ENCODE data around the gene ZFHX3. TPM values are rescaled to one million over a fixed set of nuclear protein-coding genes. Genes with fewer than 3 reads are reported as not detected.

Gene ZFHX3
- total and polyA plus RNA-seq, 2 donors (not counting 1 experiment from before 2014, with no cell fraction given), result 4.7 to 7.3 TPM

DNA sequence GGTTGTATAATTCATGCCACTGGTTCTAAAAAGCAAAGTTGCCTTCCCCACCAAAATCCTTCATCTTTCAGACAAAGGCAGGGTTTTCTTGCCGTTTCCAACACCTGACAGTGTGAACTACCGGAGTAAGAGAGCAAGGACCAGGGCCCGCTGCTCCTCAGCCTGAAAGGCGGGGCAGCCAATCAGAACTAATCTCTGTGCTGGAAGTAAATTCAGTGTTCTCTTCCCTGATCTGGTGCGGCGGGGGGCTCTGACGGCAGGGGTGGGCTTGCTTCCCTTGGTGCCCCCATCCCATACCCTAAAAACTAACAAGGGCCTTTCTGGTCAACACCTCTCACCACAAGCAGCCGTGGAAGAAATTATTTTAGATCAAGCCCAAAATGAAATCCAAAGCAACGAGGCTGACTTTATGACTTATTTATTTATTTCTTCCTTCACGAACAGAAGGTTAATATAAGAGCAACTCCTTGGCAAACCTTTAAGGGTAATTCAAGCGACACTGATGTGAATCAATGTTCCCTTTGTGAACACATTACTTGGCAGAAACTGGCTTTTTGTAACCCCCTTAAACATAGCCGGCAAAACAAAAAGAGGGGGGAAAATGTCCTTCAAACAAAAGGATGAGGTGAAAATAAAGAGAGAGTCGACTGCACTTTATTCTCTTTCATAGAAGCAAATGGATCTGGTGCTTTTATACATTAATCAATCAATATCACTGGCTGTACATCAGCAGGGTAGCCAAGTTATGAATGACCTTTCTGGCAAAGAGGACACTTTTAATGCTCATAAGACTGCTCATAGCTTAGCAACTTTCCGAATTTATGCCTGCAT is 189.9 kb downstream of the ZFHX3 start:
- H3K27ac ChIP-seq (ENCODE audit: insufficient read depth, low read length), result peak overlapping the region; percentile 87
- peak in 1 of 2 donors; percentile 66 for DNase-seq (ENCODE audit: low read depth in 2 of 2)
- peak overlapping the region; percentile 93 for H3K4me2 ChIP-seq (ENCODE audit: extremely low read depth, insufficient read depth, low read length)
- peaks cover 14% of the 10 kb centered on the region for H3K79me2 ChIP-seq (ENCODE audit: control insufficient read depth, insufficient read depth, low read length)
- H2AFZ ChIP-seq (ENCODE audit: low read length), result no peak overlapping the region
- H3K36me3 ChIP-seq (ENCODE audit: control insufficient read depth, insufficient read depth, low read length), result no peaks in the 10 kb centered on the region
- H3K4me1 ChIP-seq (ENCODE audit: control insufficient read depth, extremely low read depth, insufficient read depth, low read length), result peaks cover 18% of the 10 kb centered on the region
- no peaks in the 10 kb centered on the region for H4K20me1 ChIP-seq (ENCODE audit: control insufficient read depth, extremely low read depth, insufficient read depth, low read length)
- H3K27me3 ChIP-seq (ENCODE audit: control insufficient read depth, insufficient read depth, low read length), result no peaks in the 10 kb centered on the region
- peak overlapping the region; percentile 65 for H3K9ac ChIP-seq (ENCODE audit: insufficient read depth, low read length)
- TF ChIP-seq EZH2 (IDR thresholded peaks at IDR 0.05; ENCODE audit: low read length, missing control alignments), result no peak
- TF ChIP-seq CTCF (conservative IDR thresholded peaks at IDR 0.05 in 1 of 2, IDR thresholded peaks at IDR 0.05 in 1 of 2; ENCODE audit: low read depth in 1 of 2, low read length in 2 of 2), result no peak
- H3K9me3 ChIP-seq (ENCODE audit: control insufficient read depth, insufficient read depth, low read depth, low read length), result no peaks in the 10 kb centered on the region
- peak overlapping the region in 3 of 4 experiments; percentile 25 to 36 (median 27) for H3K4me3 ChIP-seq (replicated peaks in 1 of 4; ENCODE audit: control extremely low read depth in 1 of 4, insufficient read depth in 1 of 4, low read depth in 3 of 4, low read length in 4 of 4)

DNA sequence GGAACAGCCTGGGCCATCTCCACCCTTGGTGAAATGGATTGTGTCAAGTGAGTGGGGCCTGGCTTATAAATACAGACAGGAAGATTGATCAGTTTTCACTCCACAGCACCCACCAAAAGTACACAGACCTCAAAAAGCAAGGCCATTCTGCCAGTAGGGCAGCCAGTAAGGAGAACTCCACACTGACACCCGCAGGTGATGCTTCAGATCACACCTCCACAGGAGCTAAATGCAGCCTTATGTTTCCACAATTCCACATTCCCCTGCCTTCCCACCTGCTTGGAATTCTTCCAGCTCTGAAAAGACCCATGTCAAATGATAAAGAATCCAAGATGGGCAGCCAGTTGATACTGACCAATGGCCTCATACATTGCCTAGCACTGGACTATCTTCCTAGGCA is 191.1 kb downstream of the ZFHX3 start:
- H3K27me3 ChIP-seq (ENCODE audit: control insufficient read depth, insufficient read depth, low read length), result no peaks in the 10 kb centered on the region
- no peaks in the 10 kb centered on the region for H3K36me3 ChIP-seq (ENCODE audit: control insufficient read depth, insufficient read depth, low read length)
- peaks cover 11% of the 10 kb centered on the region for H3K79me2 ChIP-seq (ENCODE audit: control insufficient read depth, insufficient read depth, low read length)
- H3K4me3 ChIP-seq (replicated peaks in 1 of 4; ENCODE audit: control extremely low read depth in 1 of 4, insufficient read depth in 1 of 4, low read depth in 3 of 4, low read length in 4 of 4), result no peak overlapping the region
- no peak overlapping the region for H2AFZ ChIP-seq (ENCODE audit: low read length)
- no peak overlapping the region for H3K27ac ChIP-seq (ENCODE audit: insufficient read depth, low read length)
- no peak overlapping the region for H3K9ac ChIP-seq (ENCODE audit: insufficient read depth, low read length)
- TF ChIP-seq CTCF (conservative IDR thresholded peaks at IDR 0.05 in 1 of 2, IDR thresholded peaks at IDR 0.05 in 1 of 2; ENCODE audit: low read depth in 1 of 2, low read length in 2 of 2), result peak in 1 of 2 donors; percentile 19
- TF ChIP-seq EZH2 (IDR thresholded peaks at IDR 0.05; ENCODE audit: low read length, missing control alignments), result no peak
- DNase-seq (ENCODE audit: low read depth in 2 of 2), result no peak
- H3K4me2 ChIP-seq (ENCODE audit: extremely low read depth, insufficient read depth, low read length), result no peak overlapping the region
- H3K4me1 ChIP-seq (ENCODE audit: control insufficient read depth, extremely low read depth, insufficient read depth, low read length), result peaks cover 18% of the 10 kb centered on the region
- no peaks in the 10 kb centered on the region for H4K20me1 ChIP-seq (ENCODE audit: control insufficient read depth, extremely low read depth, insufficient read depth, low read length)
- H3K9me3 ChIP-seq (ENCODE audit: control insufficient read depth, insufficient read depth, low read depth, low read length), result no peaks in the 10 kb centered on the region

DNA sequence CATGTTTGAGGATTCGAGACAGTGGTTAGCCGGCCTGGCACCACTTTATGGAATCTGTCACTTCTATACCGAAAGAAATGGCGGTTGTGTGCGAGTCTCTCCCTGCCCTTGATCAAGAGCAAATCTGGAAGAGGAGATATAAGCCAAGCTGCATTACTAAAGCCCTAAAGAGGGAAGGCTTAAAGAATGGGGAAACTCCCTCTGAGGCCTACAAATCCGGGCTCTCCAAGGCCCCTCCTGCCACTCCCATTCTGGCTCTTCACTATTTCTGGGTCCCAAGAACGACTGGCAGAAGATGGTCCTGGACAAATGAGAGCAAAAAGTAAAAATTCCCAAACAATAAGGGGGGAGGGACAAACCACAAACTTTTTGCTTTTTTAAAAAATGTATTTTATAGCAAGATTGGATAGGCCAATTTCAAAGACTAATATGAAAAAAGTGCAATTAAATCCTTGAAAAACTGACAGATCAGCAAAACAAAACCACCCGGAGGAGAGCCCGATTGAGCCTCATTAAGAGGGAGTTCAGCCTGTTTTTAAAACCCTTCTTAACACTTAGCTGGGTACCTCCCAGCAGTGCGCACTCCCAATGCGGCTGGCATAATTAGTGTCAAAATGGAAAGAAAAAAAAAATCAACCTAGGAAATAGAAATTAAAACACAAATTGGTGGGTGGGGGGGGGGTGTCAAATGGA is 193.5 kb downstream of the ZFHX3 start:
- Histone ChIP-seq H3K4me1 (ENCODE audit: control insufficient read depth, extremely low read depth, insufficient read depth, low read length) (peaks cover 21% of the 10 kb centered on the region), H3K27ac (ENCODE audit: insufficient read depth, low read length) (no peak overlapping the region), H4K20me1 (ENCODE audit: control insufficient read depth, extremely low read depth, insufficient read depth, low read length) (no peaks in the 10 kb centered on the region), H3K4me3 (replicated peaks in 1 of 4; ENCODE audit: control extremely low read depth in 1 of 4, insufficient read depth in 1 of 4, low read depth in 3 of 4, low read length in 4 of 4) (no peak overlapping the region), H3K36me3 (ENCODE audit: control insufficient read depth, insufficient read depth, low read length) (no peaks in the 10 kb centered on the region), H3K9me3 (ENCODE audit: control insufficient read depth, insufficient read depth, low read depth, low read length) (no peaks in the 10 kb centered on the region), H3K4me2 (ENCODE audit: extremely low read depth, insufficient read depth, low read length) (no peak overlapping the region), H2AFZ (ENCODE audit: low read length) (no peak overlapping the region), H3K79me2 (ENCODE audit: control insufficient read depth, insufficient read depth, low read length) (peaks cover 12% of the 10 kb centered on the region), H3K9ac (ENCODE audit: insufficient read depth, low read length) (no peak overlapping the region), H3K27me3 (ENCODE audit: control insufficient read depth, insufficient read depth, low read length) (no peaks in the 10 kb centered on the region)
- TF ChIP-seq CTCF (conservative IDR thresholded peaks at IDR 0.05 in 1 of 2, IDR thresholded peaks at IDR 0.05 in 1 of 2; ENCODE audit: low read depth in 1 of 2, low read length in 2 of 2) (no peak), EZH2 (IDR thresholded peaks at IDR 0.05; ENCODE audit: low read length, missing control alignments) (no peak)
- DNase-seq (ENCODE audit: low read depth in 2 of 2), result no peak

Data from fibroblast of lung (primary cell).